Measurements from ENCODE around the gene SORT1. TPM values are rescaled to one million over a fixed set of nuclear protein-coding genes. Genes with fewer than 3 reads are reported as not detected.
"Not testable (repeated sequence)": the region's sequence is repeated elsewhere in the genome, so short reads cannot be mapped to it uniquely, and the experiment has no call there.

The SORT1 gene
- total RNA-seq, 4 donors from 2014 or later: 55.8 to 79.2 (median 68.3) TPM

DNA sequence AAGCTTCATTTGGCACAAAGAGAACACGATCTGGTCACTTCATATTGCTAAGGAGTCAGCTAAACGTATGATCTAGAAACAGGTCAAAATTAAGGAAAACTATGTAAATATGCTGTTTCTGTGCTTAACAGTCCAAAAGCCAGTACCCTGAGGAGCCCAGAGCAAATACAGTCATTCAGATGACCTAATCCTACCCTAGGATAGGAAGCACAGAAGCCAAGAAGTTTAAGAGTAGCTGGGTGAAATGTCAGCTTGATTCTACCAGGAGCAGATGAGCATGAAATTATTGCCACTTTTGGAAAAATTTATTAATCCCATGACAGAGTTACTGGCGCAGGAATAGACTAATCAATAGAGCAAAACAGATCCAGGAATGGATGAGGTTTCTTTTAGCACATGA, 18.3 kb downstream of the SORT1 start:
- TF ChIP-seq CTCF (IDR thresholded peaks at IDR 0.05): no peak
- ATAC-seq (ENCODE audit: low FRiP score): no peak
- no peak for DNase-seq (ENCODE audit: low spot score)

DNA sequence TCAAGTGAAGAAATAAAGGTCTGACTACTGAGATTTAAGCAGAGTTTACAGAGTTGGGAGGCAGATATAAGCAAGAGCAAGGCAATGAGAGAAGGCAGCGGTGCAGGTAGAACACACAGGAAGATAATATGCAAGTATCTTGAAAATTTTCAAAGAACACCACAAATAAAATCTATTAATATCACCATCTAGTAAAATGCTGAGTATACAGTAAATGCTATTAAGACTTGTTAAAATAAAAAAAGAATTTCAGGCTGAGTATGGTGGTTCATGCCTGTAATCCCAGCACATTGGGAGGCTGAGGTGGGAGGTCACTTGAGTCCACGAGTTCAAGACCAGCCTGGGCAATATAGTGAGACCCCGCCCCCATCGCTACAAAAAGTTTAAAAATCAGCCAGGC, 20.0 kb downstream of the SORT1 start:
- no peak for DNase-seq (ENCODE audit: low spot score)
- no peak for ATAC-seq (ENCODE audit: low FRiP score)
- TF ChIP-seq CTCF (IDR thresholded peaks at IDR 0.05): no peak

DNA sequence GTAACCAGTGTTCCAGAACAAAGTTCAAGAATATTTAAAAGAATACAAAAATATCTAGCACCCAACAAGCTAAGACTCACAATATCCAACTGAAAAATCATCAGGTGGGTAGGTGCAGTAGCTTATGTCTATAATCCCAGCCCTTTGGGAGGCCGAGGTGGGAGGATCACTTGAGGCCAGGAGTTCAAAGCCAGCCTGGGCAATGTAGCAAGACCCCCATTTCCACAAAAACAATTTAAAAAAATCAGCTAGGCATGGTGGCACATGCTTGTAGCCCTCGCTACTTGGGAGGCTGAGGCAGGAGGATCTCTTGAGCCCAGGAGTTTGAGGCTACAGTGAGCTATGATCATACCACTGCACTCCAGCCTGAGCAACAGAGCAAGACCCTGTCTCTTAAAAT, 24.0 kb downstream of the SORT1 start:
- not testable (repeated sequence) for ATAC-seq (ENCODE audit: low FRiP score); DNase-seq (ENCODE audit: low spot score)

GRCh38 chr1:109373126-109373525, 24.6 kb downstream of the SORT1 start:
- no peak for ATAC-seq (ENCODE audit: low FRiP score)

GRCh38 chr1:109372281-109372680, 25.4 kb downstream of the SORT1 start:
- no peak for TF ChIP-seq CTCF (IDR thresholded peaks at IDR 0.05)
- no peak for DNase-seq (ENCODE audit: low spot score)
- no peak for ATAC-seq (ENCODE audit: low FRiP score)

More at GRCh38 chr1:109373126-109373525, 24.6 kb downstream of the SORT1 start:
- no peak for DNase-seq (ENCODE audit: low spot score)
- TF ChIP-seq CTCF (IDR thresholded peaks at IDR 0.05): no peak

- TF ChIP-seq CTCF (IDR thresholded peaks at IDR 0.05): no peak
- peak; percentile 91 for ATAC-seq (ENCODE audit: low FRiP score)
- no peak for DNase-seq (ENCODE audit: low spot score)
These were observed 26.4 kb downstream of the SORT1 start for GRCh38 chr1:109371341-109371739.

GRCh38 chr1:109370712-109371340, 26.9 kb downstream of the SORT1 start:
- DNase-seq (ENCODE audit: low spot score) (no peak), ATAC-seq (ENCODE audit: low FRiP score) (no peak)
- TF ChIP-seq CTCF (IDR thresholded peaks at IDR 0.05): no peak

Measured in omental fat pad (tissue), 4 donors.